GM18502 (cell line): ENCODE results near the gene LSG1.

ENCODE experiments used
- ATAC-seq: cut with Tn5 transposase; IDR thresholded peaks from one replicate; pipeline ENCODE4 v1.9.1; 2021; ENCODE audit warnings: mild to moderate bottlenecking; ENCODE audit not compliant: unreplicated experiment, poor library complexity

Gene LSG1

GRCh38 chr3:194671900-194672808 lies at the start of gene LSG1:
Gene LSG1 (minus strand): TSS chr3:194672191. CDS start chr3:194672162, 29 bp downstream.
- peak; percentile 83 for ATAC-seq

- no peak for ATAC-seq
These were observed 48.1 kb upstream of the LSG1 start for GRCh38 chr3:194720048-194720447.

DNA sequence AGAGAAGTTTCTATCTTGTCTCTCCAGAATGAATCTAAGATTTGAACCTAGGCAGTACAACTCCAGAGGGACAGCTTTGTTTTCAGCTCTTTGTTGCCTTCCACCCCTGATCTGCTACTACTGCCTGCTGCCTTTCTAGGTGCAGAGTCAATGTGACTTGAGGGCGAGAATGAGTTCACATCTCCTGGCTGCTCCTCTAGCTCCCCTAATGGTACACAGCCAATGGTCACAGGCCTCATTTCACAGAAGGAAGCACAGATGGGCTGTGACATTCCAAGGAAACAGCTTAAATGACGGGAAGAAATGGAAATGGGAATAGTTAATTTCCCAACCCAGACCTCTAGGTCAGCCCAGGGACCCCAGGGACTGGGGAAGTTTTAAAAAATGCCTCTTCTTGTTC lies 46.1 kb upstream of the LSG1 start:
- no peak for ATAC-seq

GRCh38 chr3:194715022-194715800 lies 43.2 kb upstream of the LSG1 start:
- no peak for ATAC-seq

GRCh38 chr3:194714564-194714963 lies 42.6 kb upstream of the LSG1 start:
- no peak for ATAC-seq

DNA sequence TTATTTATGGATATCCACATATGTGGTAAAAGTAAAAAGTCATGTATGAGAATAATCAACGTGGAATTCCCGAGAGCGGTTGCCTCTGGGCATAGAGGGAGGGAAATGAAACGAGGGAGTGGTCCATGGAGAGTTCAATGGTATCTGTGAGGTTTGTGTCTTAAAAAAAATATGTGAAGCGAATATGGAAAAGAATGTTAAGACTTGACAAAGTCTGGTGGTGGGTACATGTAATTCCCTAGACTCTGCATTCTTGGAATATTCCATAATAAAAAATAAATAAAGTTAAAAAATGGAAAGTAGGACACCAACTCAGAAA lies 42.1 kb upstream of the LSG1 start:
- no peak for ATAC-seq

- no peak for ATAC-seq
These were observed 41.5 kb upstream of the LSG1 start for GRCh38 chr3:194713299-194714136.

DNA sequence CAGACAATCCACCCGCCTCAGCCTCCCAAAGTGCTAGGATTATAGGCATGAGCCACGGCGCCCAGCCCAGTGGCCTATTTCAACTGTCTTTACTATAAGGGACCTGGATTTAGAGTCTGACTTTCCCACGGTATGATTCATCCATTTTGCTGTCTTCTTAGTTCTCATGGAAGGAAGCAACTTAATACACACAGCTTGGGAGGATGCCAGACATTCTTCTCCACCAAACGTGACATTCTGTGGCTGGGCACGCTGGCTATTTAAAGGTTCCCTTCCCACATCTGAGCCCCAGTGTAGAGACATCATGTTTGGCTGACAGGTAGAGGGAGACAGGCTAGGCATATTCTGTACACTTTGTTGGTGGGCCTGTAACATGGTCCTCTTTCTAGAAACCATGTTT lies 39.9 kb upstream of the LSG1 start:
- ATAC-seq = no peak

DNA sequence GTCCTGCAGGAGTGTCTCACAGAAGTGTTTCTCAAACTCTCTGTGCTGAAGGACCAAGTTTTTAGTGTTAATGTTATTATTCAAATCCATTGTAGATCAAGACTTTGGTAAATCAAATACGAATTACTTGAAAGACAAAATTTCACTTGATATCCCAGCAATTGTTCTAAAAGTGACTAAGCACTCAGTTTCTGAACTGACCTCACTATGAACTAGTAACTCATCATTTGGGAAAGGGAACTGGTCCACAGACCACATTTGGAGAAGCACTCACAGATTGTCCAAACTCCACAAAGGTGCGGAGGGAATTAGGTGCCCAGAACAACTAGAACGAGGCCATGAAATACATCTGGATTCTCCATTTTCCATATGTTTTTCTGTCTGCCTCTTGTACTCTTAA lies 39.3 kb upstream of the LSG1 start:
- no peak for ATAC-seq

DNA sequence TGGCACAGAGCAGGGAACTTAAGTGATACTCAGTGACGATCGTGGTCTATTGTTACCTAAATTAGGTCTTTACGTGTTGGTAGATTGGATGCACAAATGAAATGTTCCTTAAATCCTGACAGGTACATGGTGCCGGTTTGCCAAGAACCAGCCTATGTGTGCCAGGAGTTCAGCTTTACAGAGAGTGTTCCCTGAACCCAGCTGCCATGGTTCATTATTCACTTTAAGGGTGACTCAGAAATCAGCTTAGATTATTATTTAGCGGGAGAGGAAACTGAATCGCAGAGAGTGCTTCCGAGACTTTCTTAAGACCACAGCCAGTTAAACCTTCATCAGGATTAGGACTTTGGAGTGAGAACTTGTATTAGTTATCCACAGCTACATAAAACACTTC lies 35.2 kb upstream of the LSG1 start:
- ATAC-seq = no peak

DNA sequence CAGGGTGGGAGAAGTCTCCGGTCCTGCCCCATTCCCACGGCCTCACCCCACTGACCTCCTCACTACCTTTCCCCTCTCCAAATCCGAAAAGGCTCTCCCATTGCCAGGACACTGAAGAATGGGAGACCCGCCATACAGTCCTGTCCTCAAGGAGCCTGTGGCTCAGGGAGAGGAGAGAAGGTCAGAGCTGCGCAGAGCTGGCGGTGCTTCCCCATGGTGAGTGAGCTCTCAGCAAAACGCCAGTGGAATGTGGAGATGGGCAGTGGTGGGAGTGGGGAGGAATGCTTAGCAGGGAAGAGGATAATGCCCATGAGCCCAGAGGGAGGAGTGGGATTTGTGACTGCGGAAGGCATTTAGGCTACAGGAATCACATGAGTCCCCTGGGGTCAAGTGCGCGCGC lies 33.8 kb upstream of the LSG1 start:
- no peak for ATAC-seq

- ATAC-seq = no peak
These were observed 33.2 kb upstream of the LSG1 start for GRCh38 chr3:194705227-194705626.

DNA sequence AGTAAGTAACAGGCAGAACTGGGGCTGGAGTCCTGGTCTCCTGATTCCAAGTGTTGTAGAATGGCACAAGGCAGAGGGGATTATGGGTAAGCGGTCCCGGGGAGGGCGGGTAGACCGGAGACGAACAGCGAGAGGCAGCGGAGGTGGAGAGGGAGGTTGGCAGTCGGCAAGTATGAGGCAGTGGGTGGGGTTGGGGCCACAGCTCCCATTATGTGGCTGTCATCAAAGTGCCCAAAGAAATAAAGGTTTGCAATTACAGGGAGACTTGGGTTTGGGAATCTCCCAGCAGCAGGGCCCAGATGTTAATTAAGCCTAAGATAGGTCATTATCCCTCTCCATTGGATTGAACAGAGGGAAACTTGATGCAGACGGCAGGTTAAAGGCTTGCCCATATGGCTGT lies 30.6 kb upstream of the LSG1 start:
- no peak for ATAC-seq

DNA sequence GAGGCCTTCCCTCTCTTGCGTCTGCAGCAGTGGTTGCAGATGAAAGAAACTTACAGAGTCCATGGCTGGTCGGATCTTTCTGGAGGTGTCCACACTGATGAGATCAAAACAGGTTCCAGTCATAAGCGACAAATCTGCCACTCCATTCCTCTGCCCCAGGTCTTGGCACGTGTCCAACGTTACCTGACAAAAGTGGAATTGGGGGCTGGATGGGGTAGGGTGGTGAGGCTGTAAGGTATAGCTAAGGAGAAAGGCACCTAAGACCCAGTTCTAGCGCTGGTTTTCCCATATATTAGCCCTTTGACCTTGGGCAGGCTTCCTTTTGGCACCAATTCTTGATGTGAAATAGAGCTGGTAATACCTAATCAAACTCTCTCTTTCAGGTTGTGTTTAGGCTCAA lies 24.7 kb upstream of the LSG1 start:
- ATAC-seq = no peak

- ATAC-seq = peak; percentile 62
These were observed 19.7 kb upstream of the LSG1 start for GRCh38 chr3:194691481-194692283.

DNA sequence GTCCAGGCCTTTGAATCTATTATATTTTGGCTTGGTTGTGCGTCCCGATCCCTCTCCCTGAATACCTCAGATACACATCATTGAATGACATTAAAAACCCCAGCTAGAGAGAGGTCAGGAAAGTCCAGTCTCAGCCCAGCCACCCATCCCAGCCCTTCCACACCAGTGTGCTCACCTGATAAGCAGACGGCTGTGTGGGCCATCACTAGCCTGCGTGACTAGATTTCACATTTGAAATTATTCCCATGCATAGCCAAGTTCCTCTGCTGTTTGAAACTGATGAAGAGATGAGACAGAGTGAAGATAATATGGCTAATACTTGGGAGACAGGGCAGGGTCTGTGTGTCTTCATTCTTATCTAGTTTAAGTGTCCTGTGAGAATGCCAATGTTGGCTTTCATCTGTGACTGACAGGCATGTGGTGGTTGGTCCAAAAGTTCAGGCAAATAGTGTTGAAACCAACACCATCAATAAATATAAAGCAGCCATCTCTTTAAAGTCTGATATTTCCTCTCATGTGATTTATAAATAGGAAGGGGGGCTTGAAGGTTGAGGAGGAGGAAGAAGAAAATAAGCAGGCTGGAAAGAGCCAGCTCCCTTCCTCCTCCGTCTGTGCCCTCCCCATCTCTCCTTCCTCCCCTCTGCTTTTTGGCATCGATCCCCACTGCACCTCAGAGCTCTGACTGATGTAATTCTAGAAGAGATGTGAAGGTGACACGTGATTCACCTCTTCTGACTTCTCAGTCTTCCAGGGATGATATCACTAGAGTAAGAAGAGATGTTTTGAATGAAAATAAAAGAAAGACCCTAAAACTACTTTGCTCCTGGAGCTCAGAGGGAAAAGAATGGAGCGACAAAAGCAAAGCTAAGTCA lies 18.7 kb upstream of the LSG1 start:
- ATAC-seq = no peak

- no peak for ATAC-seq
These were observed 17.5 kb upstream of the LSG1 start for GRCh38 chr3:194689493-194689944.

DNA sequence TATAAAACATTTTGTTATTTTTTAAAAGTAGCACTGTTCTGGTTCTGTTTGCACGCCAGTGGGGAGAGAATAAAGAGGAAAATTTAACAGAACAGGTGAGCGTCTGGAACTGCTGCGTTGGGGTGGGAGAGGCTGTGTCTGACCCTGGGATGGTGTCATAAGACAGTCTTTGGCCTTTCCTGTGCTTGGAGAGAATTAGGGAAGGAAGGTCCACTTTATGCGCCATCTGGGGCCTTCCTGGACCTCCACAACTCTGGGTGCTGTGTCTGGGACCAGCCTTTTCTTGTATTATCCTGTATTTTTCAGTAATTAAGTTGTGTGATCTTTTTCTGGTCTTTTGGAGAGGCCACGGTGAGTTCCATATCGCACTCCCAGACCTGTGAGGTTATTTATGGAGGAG lies 17.0 kb upstream of the LSG1 start:
- ATAC-seq = no peak

DNA sequence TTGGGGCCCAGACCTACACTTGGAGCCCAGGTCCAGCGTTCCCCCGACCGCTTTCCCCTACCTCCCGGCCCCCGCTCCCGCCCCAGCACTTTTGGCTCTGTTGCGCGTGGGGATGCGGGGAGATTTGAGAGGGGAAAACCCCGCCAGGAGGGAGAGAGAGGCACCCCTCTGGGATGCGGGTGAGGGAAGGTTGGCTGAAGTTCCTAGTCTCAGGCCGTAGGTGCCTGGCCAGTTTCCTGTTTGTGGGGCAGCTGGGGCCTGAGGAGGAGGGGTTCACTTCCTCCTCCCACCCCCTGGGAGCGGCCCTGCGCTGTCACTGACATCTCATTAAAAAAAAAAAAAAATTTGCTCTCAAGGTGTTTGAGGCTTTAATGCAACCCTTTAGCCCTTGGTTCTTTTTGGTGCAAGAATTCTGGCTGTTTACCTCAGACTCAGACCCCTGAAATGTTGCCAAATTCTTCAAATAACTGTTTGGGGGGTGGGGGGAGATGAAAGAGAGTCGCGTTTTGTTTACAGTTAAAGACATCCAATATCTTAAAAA lies 16.3 kb upstream of the LSG1 start:
- ATAC-seq = peak; percentile 15
